GM18511 (cell line): ENCODE results near the gene LIX1.
"Not testable (repeated sequence)": the region's sequence is repeated elsewhere in the genome, so short reads cannot be mapped to it uniquely, and the experiment has no call there.

Experiments
- ATAC-seq: cut with Tn5 transposase; IDR thresholded peaks from one replicate; pipeline ENCODE4 v1.9.1; 2021; ENCODE audit warnings: mild to moderate bottlenecking, moderate library complexity; ENCODE audit not compliant: unreplicated experiment

LIX1 gene

DNA sequence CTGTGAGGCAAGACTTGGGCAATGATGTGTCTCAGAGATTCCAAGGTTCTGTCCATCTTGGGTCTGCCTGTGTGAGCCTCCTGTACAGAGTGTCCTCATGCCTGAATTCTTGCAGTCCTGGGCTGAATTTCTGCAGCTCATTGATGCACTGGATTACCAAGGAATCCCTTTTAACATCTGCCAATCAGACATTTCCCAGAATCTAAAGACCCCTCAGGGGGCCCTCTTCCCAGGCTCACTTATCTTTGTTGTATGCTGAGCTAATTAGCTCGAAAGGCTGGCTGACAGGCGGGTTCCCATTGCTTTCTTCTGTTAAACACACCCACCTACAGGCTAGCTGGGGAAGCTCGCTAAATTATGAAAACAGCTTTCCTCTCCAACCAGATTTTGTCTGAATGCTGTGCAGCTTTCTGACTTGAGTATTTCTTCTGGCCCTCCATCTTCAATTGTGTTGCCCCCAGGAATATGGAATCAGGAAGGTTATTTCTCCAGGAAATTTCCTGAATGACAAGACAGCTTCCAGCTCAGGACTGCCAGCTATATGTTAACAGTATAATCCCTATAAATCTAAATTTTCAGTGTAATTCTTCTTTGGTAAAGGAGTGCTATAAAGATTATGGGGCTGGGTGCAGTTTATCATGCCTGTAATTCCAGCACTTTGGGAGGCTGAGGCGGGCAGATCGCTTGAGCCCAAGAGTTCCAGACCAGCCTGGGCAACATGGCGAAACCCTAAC lies at the start of gene LIX1:
Gene LIX1 (minus strand): TSS at position 91 of the 734 bp plus-strand sequence. CDS start 35 bp downstream, at position 56.
- ATAC-seq = peak; percentile 95

DNA sequence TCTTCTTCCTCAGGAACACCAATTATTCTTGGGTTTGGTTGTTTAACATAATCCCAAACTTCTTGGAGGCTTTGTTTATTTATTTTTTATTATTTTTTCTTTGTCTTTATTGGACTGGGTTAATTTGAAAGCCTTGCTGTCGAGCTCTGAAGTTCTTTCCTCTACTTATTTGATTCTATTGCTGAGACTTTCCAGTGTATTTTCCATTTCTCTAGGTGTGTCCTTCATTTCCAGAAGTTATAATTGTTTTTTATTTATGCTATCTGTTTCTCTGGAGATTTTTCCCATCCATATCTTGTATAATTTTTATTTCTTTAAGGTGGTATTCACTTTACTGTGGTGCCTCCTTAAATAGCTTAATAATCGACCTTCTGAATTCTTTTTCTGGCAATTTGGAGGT lies 49.5 kb upstream of the LIX1 start:
- ATAC-seq = no peak

DNA sequence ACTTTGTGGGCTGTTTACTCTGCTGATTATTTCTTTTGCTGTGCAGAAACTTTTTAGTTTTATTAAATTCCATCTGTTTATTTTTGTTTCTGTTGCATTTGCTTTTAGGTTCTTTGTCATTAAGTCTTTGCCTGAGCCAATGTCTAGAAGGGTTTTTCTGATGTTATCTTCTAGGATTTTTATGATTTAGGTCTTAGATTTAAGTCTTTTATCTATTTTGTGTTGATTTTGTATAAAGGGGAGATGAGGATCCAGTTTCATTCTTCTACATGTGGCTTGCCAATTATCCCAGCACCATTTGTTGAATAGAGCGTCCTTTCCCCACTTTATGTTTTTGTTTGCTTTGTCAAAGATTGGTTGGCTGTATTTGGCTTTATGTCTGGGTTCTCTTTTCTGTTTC lies 47.1 kb upstream of the LIX1 start:
- ATAC-seq = not testable (repeated sequence)

DNA sequence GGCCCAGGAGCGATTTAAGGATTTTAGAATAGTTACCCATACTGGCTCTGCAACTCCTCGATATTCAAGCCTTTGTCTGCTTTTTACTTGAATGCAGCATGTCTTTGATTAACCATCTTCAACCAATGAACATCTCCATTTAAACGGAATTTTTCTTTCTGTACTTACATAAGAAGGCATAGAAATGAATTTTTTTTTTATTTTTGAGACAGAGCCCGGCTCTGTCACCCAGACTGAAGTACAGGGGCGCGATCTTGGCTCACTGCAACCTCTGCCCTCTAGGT lies 41.5 kb upstream of the LIX1 start:
- no peak for ATAC-seq

DNA sequence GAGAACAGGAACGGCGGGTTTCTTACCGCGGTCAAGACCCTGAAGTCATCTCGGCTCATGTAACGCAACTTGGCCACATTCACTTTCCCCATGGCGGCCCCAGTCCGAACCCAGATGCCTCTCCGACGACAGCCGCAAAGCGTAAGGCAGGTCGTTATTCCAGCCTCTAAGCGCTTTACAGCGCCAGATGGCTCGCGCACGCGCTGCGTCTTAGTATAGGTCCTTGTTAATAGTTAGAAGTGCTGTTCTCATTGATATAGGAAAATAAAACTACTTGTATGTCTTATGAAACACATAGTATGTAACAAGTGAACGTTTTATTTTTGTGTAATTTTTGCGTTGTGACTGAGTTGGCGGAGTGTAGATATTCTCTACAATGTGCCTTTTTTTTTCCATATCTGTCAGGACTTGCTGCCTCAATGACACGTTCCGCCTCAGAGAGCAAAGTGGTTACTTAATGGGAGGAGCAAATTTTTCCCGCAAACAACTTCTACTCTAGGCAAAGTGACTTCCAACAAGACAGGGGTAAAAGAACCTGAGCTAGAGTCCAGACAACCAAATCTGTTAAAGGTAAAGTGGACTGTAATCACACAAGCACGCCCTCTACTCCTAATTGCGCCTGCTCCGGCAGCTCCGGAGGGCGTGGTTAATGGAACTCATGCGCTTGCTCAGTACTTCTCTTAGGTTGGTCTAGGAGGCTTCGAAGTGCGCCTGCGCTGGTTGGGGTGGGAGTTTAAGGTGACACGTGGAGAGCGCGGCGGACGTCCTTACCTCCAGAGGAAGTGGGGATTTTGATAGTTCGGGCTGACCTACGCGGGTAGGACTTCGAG lies 40.9 kb upstream of the LIX1 start, which contains the start of gene RIOK2:
Gene RIOK2 (minus strand): TSS at position 148 of the 830 bp plus-strand sequence. CDS start 56 bp downstream, at position 92.
- ATAC-seq = peak; percentile 92

DNA sequence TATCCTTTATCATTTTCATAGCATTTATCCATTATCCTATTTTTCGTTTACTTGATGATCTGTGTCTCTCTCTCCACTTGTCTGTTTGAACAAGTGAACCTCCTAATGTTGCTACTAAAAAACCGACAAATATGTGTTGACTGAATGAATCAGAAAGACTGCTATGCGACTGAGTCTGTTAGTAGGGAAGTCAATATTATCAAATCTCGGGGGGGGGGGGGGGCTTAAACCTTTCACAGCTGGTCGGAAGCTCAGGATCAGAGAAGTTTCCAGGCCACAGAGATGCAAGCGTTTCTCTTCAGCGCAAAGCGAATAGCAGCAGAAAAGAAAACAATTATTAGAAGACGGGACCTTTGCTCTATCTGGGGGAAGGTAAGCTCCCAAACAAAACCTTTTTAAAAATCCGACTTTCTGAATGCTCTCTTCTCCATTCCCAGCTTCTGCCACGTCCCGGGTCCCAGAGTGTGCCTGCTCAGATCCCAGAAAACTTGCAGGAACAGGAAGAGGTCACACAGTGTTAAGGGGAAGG lies 40.2 kb upstream of the LIX1 start:
- no peak for ATAC-seq

DNA sequence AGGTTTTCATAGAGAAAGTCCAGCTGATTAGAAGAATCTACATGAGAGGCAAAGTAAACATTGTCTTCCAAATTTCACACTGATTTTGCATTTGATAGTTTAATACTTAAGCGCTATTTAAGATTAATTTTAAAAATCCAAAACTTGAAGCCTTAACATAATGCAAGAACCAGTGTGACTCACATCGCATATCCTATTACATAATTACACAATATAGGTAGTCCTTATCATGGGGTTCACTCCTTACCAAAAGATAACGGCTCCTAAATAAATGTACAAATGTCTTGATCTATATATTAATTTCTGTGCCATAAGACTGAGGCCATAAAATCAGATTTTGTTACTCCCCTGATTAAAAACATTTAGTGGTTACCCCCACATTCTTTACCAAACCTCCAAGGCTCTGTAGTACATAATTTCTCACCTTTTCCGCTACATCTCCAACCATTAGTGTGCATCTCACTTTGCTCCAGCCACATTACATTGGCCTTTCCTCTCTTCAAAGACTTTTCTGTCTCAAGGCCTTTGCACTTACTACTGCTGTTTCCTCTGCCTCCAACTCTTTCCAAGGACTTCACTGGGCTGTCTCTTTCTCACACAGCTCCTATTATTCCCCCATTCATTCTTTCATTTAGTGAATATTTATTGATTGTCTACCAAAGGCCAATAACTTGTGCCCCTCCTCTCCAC lies 39.6 kb upstream of the LIX1 start:
- ATAC-seq = no peak

DNA sequence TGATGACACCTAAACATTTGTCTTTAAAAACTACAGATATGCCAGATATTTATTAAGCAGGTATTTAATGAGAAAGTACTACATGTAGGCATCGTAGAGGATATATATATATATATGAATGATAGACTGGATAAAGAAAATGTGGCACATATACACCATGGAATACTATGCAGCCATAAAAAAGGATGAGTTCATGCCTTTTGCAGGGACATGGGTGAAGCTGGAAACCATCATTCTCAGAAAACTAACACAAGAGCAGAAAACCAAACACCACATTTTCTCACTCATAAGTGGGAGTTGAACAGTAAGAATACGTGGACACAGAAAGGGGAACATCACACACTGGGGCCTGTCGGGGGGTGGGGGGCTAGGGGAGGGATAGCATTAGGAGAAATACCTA lies 37.0 kb upstream of the LIX1 start:
- not testable (repeated sequence) for ATAC-seq

DNA sequence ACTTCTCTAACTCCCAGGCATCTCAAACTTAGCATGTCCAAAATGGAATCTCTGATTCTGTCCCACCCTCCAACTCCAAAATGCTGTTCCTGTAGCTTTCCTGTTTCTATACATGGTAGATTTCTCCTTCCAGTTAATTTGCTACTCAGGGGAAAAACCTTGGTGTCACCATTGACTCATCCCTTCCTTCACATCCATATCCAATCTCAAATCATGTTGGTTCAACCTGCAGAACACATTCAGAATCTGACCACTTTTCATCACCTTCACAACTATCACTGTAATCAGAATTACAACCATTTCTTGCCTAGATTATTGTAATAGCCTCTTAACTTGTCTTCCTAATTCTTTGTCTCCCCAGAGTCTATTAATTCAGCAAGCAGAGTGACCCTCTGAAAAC lies 29.8 kb upstream of the LIX1 start:
- no peak for ATAC-seq

DNA sequence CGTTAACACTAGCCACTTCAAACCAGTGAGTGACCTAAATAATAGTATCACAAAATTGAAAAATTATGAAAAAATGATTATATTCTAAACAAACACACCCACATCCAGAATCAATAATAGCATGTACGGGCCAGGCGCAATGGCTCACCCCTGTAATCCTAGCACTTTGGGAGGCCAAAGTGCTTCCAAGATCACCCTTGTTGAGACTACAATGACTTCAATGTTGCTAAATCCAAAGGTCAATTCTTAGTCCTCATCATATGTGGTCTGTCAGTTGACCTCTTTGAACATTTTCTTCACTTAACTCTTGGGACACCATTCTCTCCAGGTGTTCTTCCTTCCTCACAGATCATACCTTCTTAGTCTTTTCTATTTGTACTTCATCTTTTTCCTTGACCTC lies 29.3 kb upstream of the LIX1 start:
- no peak for ATAC-seq

DNA sequence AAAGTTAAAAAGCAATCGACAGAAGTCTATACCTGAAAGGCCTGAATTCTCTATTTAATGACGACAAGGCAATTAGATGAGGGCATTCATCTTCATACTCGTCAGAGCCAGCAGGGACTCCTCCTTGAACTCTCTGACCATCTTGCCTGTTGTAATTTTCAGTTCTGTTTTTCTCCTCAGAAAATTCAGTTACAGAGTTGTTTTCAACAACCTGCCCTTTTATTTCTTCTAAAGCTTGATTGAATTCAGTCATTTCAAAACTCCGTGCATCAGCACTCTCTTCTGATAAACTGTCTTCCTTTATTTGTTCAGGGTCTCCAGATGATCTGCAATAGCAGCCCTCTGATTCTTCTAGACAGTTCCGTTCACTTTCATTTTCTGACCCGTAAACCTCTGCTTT lies 25.0 kb upstream of the LIX1 start:
- peak; percentile 79 for ATAC-seq

DNA sequence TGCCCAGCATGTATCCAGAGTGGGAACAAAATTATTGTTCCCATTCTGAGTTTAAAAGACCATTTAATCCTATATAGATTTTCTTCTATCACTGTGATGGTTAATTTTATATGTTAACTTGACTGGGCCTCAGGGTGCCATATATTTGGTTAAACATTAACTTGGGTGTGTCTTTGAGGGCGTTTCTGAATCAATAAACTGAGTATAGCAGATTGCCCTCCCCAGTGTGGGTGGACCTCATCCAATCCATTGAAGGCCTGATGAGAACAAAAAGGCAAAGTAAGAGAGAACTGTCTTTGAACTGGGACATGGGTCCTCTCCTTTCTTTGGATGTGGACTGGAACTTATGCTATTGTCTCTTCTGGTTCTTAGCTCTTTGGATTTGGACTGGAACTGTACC lies 23.3 kb upstream of the LIX1 start:
- no peak for ATAC-seq

DNA sequence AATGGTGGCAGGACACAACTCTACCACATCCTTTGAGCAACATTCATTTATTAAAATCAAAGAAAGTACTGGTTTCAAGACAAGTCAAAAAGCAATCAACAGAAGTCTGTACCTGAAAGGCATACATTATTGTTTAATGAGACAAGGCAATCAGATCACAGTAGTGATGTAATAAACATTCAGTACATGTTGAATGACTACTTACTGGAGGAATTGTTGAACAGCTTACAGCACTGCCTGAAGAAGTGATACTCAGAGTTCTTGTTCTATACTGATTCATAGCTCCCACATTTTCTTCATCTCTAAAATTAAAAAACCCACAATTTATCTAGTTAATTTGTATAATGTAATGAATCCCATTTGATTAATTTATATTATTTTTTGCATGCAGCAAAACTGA lies 22.4 kb upstream of the LIX1 start:
- no peak for ATAC-seq

DNA sequence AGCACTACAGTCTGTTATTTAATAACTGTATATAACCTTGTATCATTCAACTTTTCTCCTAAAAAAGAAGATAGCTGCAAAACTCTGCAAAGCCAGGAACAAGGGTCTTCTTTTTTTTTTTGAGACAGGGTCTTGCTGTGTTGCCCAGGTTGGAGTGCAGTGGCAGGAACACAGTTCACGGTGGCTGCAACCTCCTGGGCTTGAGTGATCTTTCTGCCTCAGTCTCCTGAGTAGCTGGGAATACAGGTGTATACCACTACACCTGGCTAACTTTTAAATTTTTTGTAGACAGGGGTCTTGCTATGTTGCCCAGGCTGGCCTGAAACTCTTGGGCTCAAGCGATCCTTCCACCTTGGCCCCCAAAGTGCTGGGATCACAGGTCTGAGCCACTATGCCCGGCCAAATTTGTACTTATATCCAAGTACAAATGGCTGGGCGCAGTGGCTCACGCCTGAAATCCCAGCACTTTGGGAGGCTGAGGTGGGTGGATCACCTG lies 21.4 kb upstream of the LIX1 start:
- no peak for ATAC-seq

DNA sequence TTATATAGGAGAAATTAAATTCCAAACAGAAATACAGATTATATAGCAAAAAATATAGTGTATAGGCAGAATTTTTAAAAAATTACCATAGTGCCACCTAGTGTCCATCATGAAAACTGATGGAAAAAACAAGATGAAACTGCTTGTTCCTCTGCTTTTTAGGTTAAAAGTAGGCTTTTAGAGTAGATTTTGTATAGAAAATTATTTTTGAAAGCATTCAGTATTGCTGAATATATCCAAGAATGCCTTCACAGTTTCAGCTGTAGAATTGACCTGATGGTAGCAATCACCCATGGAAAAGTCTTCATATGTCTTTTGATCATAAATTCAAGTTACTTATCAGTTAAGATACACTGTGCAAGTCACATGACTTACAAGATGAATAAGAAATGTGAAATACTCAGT lies 21.0 kb upstream of the LIX1 start:
- ATAC-seq = no peak

DNA sequence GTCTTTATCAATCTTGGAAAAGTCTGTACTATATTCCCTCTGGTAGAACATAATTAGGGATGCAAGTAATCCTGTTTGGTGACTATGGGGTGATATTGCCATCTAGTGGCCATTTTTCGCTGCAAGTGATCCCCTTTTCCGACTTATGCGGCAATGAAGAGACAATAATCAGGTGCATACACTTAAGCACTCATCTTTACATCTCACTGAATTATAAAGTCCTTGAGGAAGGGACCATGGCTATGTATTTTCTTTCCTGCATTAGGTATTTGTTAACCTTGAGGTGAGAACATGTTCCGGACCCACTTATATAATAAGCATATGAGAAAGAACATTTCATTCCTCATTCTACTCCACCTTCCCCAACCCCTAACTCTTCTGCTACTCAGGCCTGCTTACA lies 19.6 kb upstream of the LIX1 start:
- ATAC-seq = peak; percentile 48

DNA sequence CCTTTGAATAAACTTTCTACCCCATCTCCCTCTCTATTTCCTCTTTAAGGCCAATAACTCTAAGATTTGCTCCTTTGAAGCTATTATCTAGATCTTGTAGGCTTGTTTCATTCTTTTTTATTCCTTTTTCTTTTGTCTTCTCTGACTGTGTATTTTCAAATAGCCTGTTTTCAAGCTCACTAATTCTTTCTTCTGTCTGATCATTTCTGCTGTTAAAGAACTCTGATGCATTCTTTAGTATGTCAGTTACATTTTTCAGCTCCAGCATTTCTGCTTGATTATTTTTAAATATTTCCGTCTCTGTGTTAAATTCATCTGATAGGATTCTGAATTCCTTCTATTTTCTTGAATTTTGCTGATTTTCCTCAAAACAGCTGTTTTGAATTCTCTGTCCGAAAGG lies 15.3 kb upstream of the LIX1 start:
- ATAC-seq = no peak

DNA sequence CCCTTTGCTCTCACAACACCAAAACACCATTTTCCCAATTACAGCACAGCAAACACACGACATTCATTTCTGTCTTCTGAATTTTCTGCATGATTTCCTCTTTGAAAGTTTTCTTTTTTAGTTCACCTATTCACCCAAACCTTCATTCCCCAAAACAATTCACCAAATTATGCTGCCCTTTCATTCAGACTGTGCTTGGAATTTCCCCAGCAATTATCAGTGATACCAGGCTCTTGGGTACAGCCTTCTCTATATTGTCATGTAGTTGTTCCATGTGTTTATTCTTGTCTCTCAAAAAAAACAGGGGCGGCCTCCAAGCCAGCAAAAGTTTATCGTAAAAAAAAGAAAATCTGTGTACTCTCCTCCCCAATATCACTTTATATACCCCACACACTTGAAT lies 9.0 kb upstream of the LIX1 start:
- ATAC-seq = no peak

DNA sequence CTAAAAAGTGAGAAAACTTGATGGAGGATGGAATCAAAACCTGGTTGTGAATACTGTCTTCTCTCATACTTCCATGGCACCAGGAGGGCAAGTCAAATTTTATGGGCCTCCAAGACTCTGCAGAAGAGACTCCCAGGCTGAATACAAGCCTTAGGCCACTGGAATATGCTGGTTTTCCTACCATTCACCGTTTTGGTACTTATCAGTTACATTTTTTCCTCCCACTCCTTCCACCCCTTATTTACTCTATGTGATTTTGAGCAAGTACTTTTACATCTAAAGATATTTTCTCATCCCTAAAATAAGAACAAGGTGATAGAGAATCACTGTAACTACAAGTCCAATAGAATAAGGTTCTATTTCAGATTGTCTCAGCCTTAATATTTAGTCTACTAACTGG lies 8.0 kb upstream of the LIX1 start:
- ATAC-seq = no peak

DNA sequence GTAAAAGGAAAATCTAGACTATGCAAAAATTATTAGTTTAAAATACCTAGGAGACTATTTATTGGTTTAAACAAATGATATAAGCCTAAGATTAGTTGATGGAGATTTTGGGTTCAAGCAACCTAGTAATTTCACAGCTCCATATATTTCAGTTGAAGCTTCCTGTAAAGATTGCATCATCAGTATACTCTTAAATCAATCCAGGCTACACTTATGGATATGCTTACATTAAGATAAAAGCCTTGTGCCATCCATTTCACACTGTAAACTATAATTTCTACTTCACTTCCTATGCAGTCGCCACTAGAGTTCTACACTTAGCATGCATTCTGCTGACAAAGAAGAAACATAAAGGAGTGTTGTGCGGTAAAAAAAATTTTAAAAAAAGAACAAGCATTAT lies 7.3 kb upstream of the LIX1 start:
- ATAC-seq = no peak

DNA sequence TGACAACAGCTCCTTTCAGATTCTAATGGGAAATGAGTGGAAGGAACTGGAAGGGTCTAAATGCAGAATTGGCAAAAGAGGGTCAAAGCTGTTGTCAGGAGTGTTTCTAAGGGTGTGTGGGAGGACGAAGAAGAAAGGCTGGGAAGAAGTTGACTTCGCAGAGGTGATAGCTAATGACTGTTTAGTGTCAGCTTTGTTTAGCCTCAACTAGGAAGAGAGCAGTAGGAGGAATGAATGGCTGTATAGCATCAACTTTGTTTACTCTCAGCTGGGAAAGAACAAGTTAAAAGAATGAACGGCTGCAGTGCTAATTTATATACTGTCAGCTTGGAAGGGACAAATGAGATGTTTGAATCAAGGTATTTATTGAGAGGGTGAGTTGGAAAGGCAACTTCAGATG lies 5.9 kb upstream of the LIX1 start:
- no peak for ATAC-seq
